Uterus (tissue), 4 donors: Measurements from ENCODE around the gene SLC12A6. TPM values are rescaled to one million over a fixed set of nuclear protein-coding genes. Genes with fewer than 3 reads are reported as not detected.

Experiments
- DNase-seq, 2 donors: peaks; one replicate each; pipeline ENCODE4 v3.0.0-alpha.2; 2019 to 2020
- H3K27ac ChIP-seq, 2 donors: fragments of 200-600 bp; sonication (generic); 1 replicate in 1 of 2; 2 replicates in 1 of 2; pipeline ENCODE4 v1.5.1; 2016 to 2018
- H3K27me3 ChIP-seq, 2 donors: fragments of 200-600 bp; sonication (generic); one replicate each; pipeline ENCODE4 v1.5.1; 2018 to 2019; ENCODE audit warnings: control low read depth in 1 of 2
- H3K36me3 ChIP-seq, 2 donors: fragments of 200-600 bp; sonication (generic); one replicate each; pipeline ENCODE4 v1.5.1; 2019; ENCODE audit warnings: control low read depth in 1 of 2
- H3K4me1 ChIP-seq, 2 donors: fragments of 200-600 bp; sonication (generic); one replicate each; pipeline ENCODE4 v1.5.1; 2018 to 2019; ENCODE audit warnings: control low read depth in 1 of 2
- H3K4me3 ChIP-seq, 2 donors: fragments of 200-600 bp; sonication (generic); 1 replicate in 1 of 2; 2 replicates in 1 of 2; pipeline ENCODE4 v1.5.1; 2018 to 2019; ENCODE audit warnings: mild to moderate bottlenecking in 1 of 2
- H3K9me3 ChIP-seq, 2 donors: fragments of 200-600 bp; sonication (generic); one replicate each; pipeline ENCODE4 v1.5.1; 2019; ENCODE audit warnings: control low read depth in 1 of 2
- POLR2A ChIP-seq, 2 donors: fragments of 450-650 bp; IDR thresholded peaks; one replicate each; pipeline ENCODE4 v1.6.1; 2016; ENCODE audit warnings: antibody characterized with exemption in 2 of 2, mild to moderate bottlenecking in 1 of 2, moderate library complexity in 1 of 2
- intact Hi-C: fragments of 100-400 bp; cut with DNase I; formaldehyde crosslinking; loops from one replicate; pipeline ENCODE4 v1.15.1; 2023; ENCODE audit warnings: low total_unique reads
- total RNA-seq, 4 donors: library from RNA; depleted of rRNA in 3 of 4; stranded (reverse); fragments of >200 nt in 3 of 4; gene quantifications; one replicate each; pipeline versions ENCODE4 v1.1.0 to v1.2.4, GENCODE V29; 2014 to 2023
- TF ChIP-seq, protein P1 (sequence below), 4 experiments: fragments of 200-600 bp in 2 of 4; fragments of 450-650 bp in 2 of 4; sonication (generic) in 2 of 4; IDR thresholded peaks; one replicate each; pipeline ENCODE4 v1.5.1; 2016 to 2019; ENCODE audit warnings: antibody characterized with exemption in 4 of 4, mild to moderate bottlenecking in 2 of 4, moderate library complexity in 1 of 4
- donor health status: DM: yes; HTN: yes; CAD: no.

Gene SLC12A6
- total RNA-seq, 4 donors from 2014 or later, result 16.8 to 26.9 (median 22.2) TPM

DNA sequence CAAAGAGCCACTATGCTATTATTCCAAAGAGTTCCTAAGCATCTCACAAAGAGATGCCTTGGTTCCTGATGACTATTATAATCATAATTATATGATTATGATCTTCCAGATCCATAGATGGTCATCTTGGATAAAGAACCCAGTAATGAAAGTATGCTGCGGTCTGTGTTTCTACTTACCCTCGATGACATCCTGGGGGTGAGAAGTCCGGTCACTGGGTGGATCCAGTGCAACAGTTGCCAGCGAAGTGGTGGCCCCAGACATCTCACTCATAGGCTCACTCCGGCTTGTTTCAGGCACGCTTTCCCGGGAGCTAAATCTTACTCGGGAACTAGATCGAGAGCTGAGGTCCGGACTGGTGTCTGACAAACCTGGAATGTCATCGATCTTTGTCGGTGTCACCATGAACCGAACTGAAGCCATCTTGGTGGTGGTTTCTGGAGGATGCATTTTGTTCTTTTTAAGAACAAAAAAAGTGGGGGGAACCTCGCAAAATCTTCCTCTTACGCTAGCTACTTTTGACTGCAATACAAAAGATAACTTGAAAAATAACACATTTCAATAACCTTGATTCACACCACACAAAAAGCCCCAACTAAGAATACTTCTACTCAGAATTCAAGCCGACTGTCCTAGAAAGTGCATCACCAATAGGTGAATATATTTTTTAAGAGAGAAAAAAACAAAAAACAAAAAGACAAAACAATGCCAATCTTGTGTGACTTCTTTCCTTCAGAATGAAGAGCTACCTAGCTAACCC, 1.2 kb downstream of the SLC12A6 start:
- no peak for DNase-seq
- no peak for TF ChIP-seq POLR2A (IDR thresholded peaks at IDR 0.05)
- TF ChIP-seq, protein P1, sequence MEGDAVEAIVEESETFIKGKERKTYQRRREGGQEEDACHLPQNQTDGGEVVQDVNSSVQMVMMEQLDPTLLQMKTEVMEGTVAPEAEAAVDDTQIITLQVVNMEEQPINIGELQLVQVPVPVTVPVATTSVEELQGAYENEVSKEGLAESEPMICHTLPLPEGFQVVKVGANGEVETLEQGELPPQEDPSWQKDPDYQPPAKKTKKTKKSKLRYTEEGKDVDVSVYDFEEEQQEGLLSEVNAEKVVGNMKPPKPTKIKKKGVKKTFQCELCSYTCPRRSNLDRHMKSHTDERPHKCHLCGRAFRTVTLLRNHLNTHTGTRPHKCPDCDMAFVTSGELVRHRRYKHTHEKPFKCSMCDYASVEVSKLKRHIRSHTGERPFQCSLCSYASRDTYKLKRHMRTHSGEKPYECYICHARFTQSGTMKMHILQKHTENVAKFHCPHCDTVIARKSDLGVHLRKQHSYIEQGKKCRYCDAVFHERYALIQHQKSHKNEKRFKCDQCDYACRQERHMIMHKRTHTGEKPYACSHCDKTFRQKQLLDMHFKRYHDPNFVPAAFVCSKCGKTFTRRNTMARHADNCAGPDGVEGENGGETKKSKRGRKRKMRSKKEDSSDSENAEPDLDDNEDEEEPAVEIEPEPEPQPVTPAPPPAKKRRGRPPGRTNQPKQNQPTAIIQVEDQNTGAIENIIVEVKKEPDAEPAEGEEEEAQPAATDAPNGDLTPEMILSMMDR (IDR thresholded peaks at IDR 0.05), result no peak
- H3K9me3 ChIP-seq, result no peaks in the 10 kb centered on the region
- H3K36me3 ChIP-seq, result no peaks in the 10 kb centered on the region
- intact Hi-C loops, result no loop called here
- H3K27me3 ChIP-seq, result no peaks in the 10 kb centered on the region
- peak overlapping the region; percentile 84 to 90 for H3K27ac ChIP-seq
- peak overlapping the region; percentile 69 to 89 for H3K4me3 ChIP-seq
- peaks cover 8 to 10% of the 10 kb centered on the region in 2 donors for H3K4me1 ChIP-seq

DNA sequence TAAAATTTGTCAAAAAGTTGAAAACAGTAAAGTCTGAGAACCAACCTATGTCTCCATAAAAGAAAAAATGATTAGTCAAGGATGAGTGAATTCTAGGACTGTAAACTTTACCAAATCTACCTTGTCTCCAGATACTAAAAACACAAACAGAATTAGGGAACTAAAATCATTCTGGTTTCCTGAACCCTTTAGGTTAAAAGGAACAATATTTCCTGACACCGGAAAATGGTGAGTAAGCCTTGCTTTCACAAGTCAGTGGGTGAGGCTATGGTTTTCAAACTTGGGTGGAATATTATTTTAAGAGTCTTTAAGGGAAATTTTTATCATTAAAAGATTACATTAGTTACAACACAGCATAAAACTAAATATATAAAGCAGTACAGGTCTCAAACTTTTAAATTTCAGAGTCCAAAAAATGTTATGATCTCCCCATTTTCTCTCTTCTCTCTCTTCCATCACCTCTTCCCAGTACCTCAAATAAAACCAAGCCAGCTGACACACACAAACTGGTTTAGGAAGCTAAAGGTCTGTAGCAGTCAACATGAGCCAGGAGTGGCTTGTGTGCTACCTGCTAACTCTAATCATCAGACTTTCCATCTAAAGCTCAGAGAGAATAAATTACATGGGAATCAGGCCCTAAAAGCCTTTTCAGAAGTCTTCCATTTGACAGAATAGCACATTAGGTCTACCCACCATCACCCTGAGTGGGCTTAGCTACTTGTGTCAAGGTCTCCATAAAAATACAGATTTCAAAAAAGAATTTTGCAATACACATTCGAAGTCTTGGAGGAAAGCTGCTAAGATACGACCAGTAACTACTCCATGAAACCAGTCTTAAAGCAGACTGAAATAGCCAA, 2.2 kb downstream of the SLC12A6 start:
- Histone ChIP-seq H3K27me3 (no peaks in the 10 kb centered on the region), H3K36me3 (no peaks in the 10 kb centered on the region), H3K4me3 (no peak overlapping the region), H3K4me1 (peaks cover 8 to 10% of the 10 kb centered on the region in 2 donors), H3K9me3 (no peaks in the 10 kb centered on the region), H3K27ac (peak overlapping the region; percentile 22 to 66)
- TF ChIP-seq POLR2A (IDR thresholded peaks at IDR 0.05), result no peak
- TF ChIP-seq, protein P1 (IDR thresholded peaks at IDR 0.05), result no peak
- no peak for DNase-seq
- intact Hi-C loops, result no loop called here

DNA sequence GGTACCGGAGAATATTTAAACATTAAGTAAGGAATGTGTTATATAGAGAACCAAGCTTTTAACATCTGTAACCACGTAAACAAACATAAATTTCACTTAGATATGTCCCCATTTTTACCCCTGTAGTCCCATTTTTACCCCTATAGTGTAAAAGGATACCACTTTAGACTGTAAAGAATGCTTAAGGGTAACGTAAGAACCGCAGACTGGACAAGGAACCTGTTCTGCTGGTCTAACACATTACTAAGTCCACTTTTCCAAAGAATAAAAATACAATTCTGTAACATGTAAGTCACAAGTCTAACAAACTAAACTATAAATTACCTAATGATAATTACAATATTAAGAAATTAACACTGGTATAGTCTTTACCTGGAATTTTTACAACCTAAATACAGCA, 2.9 kb downstream of the SLC12A6 start:
- Histone ChIP-seq H3K36me3 (no peaks in the 10 kb centered on the region), H3K4me1 (peaks cover 8 to 10% of the 10 kb centered on the region in 2 donors), H3K27me3 (no peaks in the 10 kb centered on the region), H3K4me3 (no peak overlapping the region), H3K9me3 (no peaks in the 10 kb centered on the region), H3K27ac (peak overlapping the region in 1 of 2 donors; percentile 11)
- intact Hi-C loops, result no loop called here
- TF ChIP-seq, protein P1 (IDR thresholded peaks at IDR 0.05), result no peak
- TF ChIP-seq POLR2A (IDR thresholded peaks at IDR 0.05), result no peak
- no peak for DNase-seq

DNA sequence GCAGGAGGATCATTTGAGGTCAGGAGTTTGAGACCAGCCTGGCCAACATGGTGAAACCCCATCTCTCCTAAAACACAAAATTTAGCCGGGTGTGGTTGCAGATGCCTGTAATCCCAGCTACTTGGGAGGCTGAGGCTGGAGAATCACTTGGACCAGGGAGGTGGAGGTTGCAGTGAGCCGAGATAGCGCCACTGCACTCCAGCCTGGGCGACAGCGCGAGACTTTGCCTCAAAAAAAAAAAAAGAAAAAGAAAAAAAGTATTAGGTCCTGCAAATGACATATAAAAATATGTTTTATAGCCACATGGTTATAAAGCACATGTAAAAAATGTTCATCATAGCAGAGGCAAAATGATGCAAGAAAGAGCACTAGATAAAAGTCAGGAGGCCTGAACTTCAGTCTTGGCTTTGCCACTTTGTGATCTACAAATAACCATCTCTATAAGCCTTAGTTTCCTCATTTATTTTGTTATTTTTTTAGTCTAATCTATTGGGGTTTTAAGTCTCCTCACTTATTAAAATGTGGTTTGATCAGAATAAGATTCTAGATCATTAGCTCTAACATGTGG, 4.9 kb downstream of the SLC12A6 start:
- TF ChIP-seq POLR2A (IDR thresholded peaks at IDR 0.05), result no peak
- TF ChIP-seq, protein P1 (IDR thresholded peaks at IDR 0.05), result no peak

More for the DNA sequence above, 4.9 kb downstream of the SLC12A6 start:
- H3K9me3 ChIP-seq, result no peaks in the 10 kb centered on the region
- no peak for DNase-seq
- peaks cover 8 to 10% of the 10 kb centered on the region in 2 donors for H3K4me1 ChIP-seq
- no peaks in the 10 kb centered on the region for H3K36me3 ChIP-seq
- intact Hi-C loops, result no loop called here
- no peak overlapping the region for H3K4me3 ChIP-seq
- no peaks in the 10 kb centered on the region for H3K27me3 ChIP-seq
- H3K27ac ChIP-seq, result no peak overlapping the region
